DLD1 (cell line): Measurements from ENCODE around the gene PIP5K1B.

Experiments
- in situ Hi-C: cut with HindIII; loops from 2 replicates; pipeline ENCODE4 v1.10.0; 2017; ENCODE audit warnings: low sequenced_read_pairs

PIP5K1B gene

DNA sequence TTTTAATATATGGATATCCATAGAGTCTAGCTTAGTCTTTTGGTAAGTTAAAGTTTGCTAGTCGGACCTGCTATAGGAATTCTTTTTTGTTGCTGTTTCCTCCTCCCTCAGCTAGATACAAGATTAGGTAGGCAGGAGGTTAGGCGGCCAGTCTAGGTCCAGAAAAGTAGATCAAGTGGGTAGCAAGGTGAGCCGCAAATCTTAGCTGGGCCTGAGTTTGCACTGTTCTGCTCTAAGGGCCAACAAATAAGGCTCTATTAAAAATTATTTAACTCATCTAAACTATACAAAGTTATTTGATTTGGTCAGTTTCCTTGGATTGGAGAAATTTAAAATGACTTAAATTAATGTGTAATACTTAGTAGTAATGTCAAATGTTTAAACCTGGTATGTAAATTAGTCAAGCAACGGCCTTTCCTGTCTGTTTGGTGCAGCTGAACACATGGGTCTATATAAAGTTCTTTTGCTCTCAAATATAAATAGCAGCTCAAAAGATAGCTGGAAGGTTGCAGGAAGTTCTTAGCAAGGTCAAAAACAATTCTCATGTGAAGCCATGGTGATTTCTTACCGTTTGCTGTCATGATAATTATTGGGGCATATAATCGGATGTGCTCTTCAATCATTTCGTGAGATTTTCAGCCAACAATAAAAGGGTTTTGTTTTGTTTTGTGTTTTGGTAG, 236.9 kb downstream of the PIP5K1B start:
- in situ Hi-C loops: no loop called here

DNA sequence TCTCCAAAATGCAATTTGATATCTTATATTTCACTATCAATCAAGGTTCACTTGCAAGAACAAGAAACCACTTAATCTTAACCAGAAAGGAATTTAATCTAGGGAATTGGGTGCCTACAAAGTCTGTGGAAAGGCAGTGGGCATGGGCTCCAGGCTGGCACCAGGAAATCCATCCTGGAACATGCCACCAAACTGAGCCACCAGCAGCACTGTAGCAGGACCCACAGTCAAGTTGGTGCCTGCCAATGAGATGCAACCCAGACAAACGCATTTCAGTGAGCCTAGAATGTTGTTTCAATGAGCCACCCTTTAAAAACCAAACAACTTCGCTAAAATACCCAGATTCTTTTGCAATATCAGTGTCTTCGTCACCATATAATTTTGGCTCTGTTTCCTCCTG, 237.8 kb downstream of the PIP5K1B start:
- in situ Hi-C loops: no loop called here

- in situ Hi-C loops: no loop called here
Measured at GRCh38 chr9:68947015-68947414, 242.0 kb downstream of the PIP5K1B start.

DNA sequence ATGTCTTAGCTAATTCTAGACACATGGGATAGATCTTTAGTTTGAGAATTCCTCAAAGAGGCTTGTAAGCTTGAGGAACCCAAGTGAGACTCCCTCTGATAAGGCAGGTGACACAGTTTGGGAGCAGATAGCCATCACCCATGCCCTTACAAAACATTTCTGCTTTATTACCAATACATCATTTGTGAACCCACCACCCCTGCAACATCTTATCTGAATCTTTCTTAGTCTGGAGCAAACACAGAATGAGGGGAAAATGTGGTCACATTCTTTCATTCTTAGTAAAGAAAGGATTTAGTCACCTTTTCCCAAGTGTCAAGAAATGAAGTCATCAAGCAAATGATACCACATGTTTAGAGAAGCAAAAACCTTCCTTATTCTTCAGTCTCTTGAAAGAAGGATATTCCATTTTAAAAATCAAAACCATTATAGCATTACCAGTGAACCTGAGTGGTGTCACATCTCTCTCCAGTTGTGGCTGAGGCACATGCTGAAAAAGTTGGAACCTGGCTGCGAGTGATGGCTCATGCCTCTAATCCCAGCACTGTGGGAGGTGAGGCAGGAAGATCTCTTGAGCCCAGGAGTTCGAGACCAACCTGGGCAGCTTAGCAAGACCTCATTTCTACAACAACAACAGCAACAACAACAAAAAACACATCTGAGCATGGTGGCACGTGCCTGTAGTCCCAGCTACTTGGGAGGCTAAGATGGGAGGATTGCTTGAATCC, 243.0 kb downstream of the PIP5K1B start:
- in situ Hi-C loops: no loop called here

GRCh38 chr9:68949271-68950000, 244.4 kb downstream of the PIP5K1B start:
- in situ Hi-C loops: no loop called here

- in situ Hi-C loops: no loop called here
Measured at GRCh38 chr9:68950188-68950587, 245.1 kb downstream of the PIP5K1B start.

- in situ Hi-C loops: no loop called here
Measured at GRCh38 chr9:68950689-68951088, 245.6 kb downstream of the PIP5K1B start.

GRCh38 chr9:68951879-68952659, 247.0 kb downstream of the PIP5K1B start:
- in situ Hi-C loops: no loop called here

DNA sequence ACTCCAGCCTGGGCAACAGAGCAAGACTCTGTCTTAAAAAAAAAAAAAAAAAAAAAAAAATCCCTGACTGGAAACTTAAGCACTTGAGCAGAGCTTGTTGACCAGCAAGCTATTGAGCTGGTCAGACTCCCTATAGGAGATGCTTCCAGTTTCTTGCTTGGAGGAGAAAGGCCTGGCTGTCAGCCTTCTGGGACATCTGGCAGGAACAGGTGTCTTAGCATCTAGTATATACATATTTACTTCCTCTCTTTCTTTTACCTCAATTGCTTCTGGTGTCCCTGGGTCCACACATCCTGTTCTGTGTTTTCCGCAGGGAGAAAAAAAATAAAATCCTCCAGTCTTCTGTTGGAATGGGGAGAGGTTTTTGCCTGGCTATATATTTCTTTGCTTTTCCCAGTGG, 248.7 kb downstream of the PIP5K1B start:
- in situ Hi-C loops: no loop called here

DNA sequence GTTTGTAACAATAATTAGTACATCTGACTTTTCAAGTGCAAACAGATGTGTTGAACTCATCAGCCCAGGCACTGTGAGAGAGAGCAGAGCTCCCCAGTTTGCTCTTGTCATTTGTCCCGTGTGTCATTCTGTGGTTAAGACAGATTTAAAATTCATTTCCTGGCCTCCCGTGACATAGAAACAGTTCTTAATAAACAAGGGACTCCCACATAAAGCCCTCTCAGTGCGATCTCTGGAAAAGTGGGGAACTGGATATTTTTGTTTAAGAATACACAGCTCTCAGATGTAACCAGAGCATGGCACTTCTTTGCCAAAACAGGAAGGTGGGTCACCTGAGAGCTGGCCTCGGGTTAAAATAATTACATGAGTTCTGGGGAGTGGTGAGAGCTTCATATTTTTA, 250.3 kb downstream of the PIP5K1B start:
- in situ Hi-C loops: no loop called here

- in situ Hi-C loops: no loop called here
Measured at GRCh38 chr9:68957479-68957878, 252.4 kb downstream of the PIP5K1B start.

DNA sequence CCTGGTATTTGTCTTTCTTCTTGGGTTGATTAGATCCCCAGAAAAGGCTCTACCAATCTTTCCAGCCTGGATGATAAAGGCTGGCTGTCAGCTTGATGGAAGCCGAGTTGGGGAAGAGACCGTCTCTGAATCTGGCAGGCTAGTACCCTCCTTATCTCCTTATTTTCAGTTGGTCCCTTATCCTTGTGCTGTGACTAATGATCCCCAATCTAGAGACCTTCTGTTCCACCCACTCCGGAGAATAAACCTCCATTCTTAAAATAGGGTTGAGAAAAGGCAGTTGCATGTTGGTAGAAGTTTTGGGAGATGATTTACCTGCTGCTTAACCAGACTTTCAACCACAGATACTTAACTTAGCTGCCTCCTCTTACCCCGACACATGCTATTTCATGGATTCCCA, 256.5 kb downstream of the PIP5K1B start:
- in situ Hi-C loops: loop anchor here (10.0 kb wide), 1 partner anchor 197 kb away; no protein-coding TSS in a partner anchor

GRCh38 chr9:68963416-68963815, 258.4 kb downstream of the PIP5K1B start:
- in situ Hi-C loops: loop anchor here (10.0 kb wide), 1 partner anchor 199 kb away; no protein-coding TSS in a partner anchor

DNA sequence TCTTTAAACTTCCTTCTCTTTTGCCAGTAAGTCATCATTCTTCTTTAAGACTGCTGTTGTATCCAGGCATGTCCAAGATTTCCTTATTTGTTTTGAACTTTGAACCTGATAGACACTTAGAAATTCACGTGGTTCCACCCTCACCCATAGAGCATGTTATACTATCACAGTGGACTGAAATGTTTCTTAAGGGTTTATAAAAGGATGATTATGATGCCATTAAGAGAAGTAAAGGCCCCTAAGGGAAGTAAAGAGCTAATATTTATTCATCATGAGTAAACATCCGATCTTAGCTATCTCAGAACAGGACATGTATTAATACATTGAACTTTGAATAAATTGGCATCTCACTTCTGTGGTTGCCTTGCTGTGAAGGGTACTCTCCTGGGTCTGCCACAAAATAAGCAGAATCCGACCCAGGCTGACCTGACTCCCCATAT, 259.1 kb downstream of the PIP5K1B start:
- in situ Hi-C loops: loop anchor here (10.0 kb wide), 1 partner anchor 199 kb away; no protein-coding TSS in a partner anchor

DNA sequence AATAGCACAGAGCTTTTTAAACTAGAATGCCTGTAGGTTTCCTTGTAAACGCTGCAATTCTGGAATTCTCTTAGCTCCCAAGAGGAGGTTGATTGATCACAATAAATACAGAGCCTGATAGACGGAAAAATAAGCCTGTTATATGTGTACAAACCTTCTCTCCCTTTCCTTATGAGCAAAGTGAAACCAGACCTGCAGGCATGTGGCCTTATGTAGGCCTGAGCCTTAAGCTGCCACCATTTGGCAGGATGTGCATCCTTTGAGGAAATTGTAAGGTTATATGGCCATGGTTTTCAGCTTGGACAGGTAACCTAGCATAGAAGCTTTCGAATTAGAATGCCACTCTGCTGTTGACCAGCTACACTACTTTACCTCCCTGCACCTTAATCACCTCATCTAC, 259.7 kb downstream of the PIP5K1B start:
- in situ Hi-C loops: loop anchor here (10.0 kb wide), 1 partner anchor 200 kb away; no protein-coding TSS in a partner anchor

- in situ Hi-C loops: loop anchor here (10.0 kb wide), 1 partner anchor 202 kb away; no protein-coding TSS in a partner anchor
Measured at GRCh38 chr9:68966496-68966944, 261.5 kb downstream of the PIP5K1B start.

- in situ Hi-C loops: loop anchor here (10.0 kb wide), 1 partner anchor 203 kb away; no protein-coding TSS in a partner anchor
Measured at GRCh38 chr9:68967800-68968199, 262.8 kb downstream of the PIP5K1B start.

DNA sequence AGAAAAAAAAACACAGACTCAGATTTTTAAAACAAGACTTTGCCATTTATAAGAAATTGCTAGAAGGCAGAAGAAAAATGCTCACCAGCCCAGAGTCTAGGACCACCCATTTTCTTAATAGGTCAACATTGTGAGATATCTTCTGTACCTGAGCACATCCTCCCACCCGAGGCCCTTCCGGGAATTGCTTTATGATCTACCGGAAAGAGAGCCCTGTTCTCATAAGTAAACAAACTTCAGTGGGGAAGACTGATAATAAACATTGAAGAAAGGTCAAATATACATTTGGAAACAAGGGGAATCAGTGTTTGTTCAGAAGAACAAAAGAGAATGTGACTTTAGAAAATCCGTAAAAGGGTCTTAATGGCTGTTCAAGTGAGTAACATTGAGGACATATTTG, 264.5 kb downstream of the PIP5K1B start:
- in situ Hi-C loops: loop anchor here (10.0 kb wide), 1 partner anchor 205 kb away; no protein-coding TSS in a partner anchor

DNA sequence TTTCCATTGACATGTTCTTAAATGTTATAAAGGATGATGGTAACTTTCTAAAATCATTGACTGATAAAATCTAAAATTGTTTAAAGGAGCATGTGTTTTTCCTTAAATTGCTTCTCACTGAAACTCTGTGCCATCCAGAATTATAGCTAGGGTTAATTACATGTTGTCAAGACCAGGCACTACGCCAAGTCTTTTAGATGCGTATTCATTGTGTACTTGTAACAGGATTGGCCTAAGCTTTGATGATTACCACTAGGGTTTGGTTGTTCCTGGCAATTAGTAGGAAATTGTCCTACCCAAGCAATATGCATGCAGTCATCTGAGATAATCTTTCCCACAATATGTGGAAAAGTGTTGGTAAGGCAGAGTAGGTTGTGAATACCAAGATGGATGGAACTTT, 265.1 kb downstream of the PIP5K1B start:
- in situ Hi-C loops: no loop called here

- in situ Hi-C loops: no loop called here
Measured at GRCh38 chr9:68973619-68974018, 268.6 kb downstream of the PIP5K1B start.
